ENCODE data around the gene TFE3.

DNA sequence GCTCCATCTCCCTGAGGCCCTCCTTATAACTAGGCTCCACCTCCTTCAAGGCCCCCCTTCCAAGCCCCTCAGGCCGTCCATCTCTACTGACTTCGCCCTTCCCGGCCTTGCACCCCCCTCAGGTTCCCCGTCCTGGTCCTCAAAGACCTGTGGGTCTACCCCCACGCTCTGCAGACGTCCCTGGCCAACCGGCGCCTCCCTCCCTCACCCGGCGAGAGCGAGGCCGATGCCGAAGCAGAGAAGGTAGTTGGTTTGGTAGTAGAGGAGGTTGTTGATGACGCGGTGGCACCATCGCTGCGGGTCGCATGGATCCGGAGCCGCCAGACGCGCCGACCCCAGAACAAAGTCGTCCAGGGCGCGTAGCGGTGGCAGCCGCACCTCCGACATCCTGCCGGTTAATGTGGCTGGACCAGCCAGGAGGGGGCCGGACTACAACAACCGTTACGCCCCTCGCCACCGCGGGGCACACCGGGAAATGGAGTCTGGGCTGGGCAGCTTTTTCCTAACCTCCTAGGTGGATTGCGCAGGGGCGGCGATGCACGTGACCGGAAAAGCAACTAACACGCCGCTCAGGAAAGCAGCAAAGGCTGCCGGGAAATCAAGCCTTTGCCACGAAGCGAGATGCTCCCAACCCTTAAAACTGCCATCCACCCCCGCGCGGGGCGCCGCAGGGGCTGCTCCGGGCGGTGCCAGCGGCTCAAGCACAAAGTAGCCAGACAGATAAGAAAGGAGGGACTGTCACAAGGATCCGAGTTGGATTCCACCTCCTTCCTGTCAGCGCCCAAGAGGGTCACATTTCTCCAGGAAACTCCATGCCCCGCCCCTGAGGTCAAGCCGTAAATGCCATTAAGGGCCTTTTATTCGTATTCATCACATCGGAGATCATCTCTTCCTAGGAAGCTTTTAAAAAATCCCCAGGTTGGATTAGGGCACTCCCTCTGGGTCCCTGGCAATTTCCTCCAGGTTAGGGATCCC lies 30.7 kb upstream of the TFE3 start, which contains the start of gene PRAF2:
- TF ChIP-seq EZH2 (IDR thresholded peaks at IDR 0.05; ENCODE audit: insufficient read depth, poor library complexity, severe bottlenecking) (no peak), EZH2phosphoT487 (IDR thresholded peaks at IDR 0.05; ENCODE audit: insufficient read depth, low read depth) (no peak)

Measured in GM23248 (cell line).